Activated CD8-positive, alpha-beta memory T cell treated with anti-CD3 and anti-CD28 coated beads, Interleukin-2, amount 10 ng/mL, durations not matched to agents 7 days and 5 days (primary cell): ENCODE results near the gene RNF111. TPM values are rescaled to one million over a fixed set of nuclear protein-coding genes. Genes with fewer than 3 reads are reported as not detected.
"Not testable (repeated sequence)": the region's sequence is repeated elsewhere in the genome, so short reads cannot be mapped to it uniquely, and the experiment has no call there.

ENCODE experiments used
- ATAC-seq: fragments of 150-1000 bp; cut with Tn5 transposase; one replicate; pipeline ENCODE4 v1.10.0; 2021; ENCODE audit warnings: moderate library complexity
- CTCF ChIA-PET: fragments of 350-600 bp; sonication (Branson Sonifier 250); formaldehyde crosslinking; loops from one replicate; lab custom pipeline; 2021; ENCODE audit warnings: antibody characterized with exemption; lab: Charles Lee
- DNase-seq: peaks from one replicate; pipeline ENCODE4 v3.0.0-alpha.2; 2020
- H3K27ac Mint-ChIP-seq: one replicate; pipeline ENCODE4 v1.8.0; 2021; ENCODE audit warnings: mild to moderate bottlenecking, mixed read lengths
- H3K27me3 Mint-ChIP-seq: one replicate; pipeline ENCODE4 v1.8.0; 2021; ENCODE audit warnings: mixed read lengths
- H3K36me3 Mint-ChIP-seq: one replicate; pipeline ENCODE4 v1.8.0; 2021; ENCODE audit warnings: mild to moderate bottlenecking, mixed read lengths
- H3K4me1 Mint-ChIP-seq: one replicate; pipeline ENCODE4 v1.8.0; 2021; ENCODE audit warnings: mixed read lengths
- H3K4me3 Mint-ChIP-seq: one replicate; pipeline ENCODE4 v1.8.0; 2021; ENCODE audit warnings: mild to moderate bottlenecking, moderate library complexity, mixed read lengths
- H3K9me3 Mint-ChIP-seq: one replicate; pipeline ENCODE4 v1.8.0; 2022; ENCODE audit warnings: low read depth, mixed read lengths
- total RNA-seq, 2 experiments: library from RNA; stranded (reverse); gene quantifications; one replicate each; pipeline ENCODE4 v1.2.3, GENCODE V29; 2021

The RNF111 gene
- total RNA-seq, 2 experiments from 2014 or later: 39.7 to 39.8 TPM

GRCh38 chr15:59131969-59132562 is 144.6 kb downstream of the RNF111 start:
- peaks cover 69% of the 10 kb centered on the region for H3K36me3 Mint-ChIP-seq
- peaks cover 9% of the 10 kb centered on the region for H3K9me3 Mint-ChIP-seq
- H3K27ac Mint-ChIP-seq: no peak overlapping the region
- ATAC-seq: no peak
- no peak overlapping the region for H3K4me3 Mint-ChIP-seq
- H3K27me3 Mint-ChIP-seq: no peaks in the 10 kb centered on the region
- DNase-seq: no peak
- peaks cover 3% of the 10 kb centered on the region for H3K4me1 Mint-ChIP-seq
- CTCF ChIA-PET: interaction anchor here (1.3 kb wide), 1 partner anchor 397 kb away, joined by 3 read pairs; no protein-coding TSS in a partner anchor

DNA sequence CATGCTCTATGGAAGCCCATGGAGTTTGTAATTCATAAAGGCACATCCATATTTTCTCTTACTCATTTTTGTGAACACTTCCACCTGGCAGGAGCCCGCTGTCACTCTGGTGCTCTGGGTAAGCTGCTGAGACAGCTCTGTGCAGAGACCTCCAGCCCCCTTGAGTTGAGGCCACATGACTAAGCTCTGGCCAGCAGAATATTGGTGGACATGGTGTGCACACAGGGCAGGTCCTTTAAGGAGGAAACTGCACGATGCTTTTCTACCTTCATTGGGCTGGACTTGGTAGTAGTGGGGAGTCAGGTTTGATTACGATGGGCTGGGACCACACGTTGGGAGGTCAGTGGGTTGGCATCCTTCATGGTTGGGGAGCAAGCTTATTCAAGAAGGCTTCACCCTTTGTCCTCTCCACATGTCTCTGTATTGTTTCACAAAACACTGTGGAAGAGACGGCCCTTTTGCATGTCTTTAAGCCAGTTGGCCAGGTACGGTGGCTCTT is 146.5 kb downstream of the RNF111 start:
- peaks cover 4% of the 10 kb centered on the region for H3K9me3 Mint-ChIP-seq
- DNase-seq: no peak
- peaks cover 17% of the 10 kb centered on the region for H3K4me1 Mint-ChIP-seq
- H3K27ac Mint-ChIP-seq: no peak overlapping the region
- peaks cover 60% of the 10 kb centered on the region for H3K36me3 Mint-ChIP-seq
- ATAC-seq: no peak
- no peak overlapping the region for H3K4me3 Mint-ChIP-seq
- CTCF ChIA-PET: no interaction called here
- no peaks in the 10 kb centered on the region for H3K27me3 Mint-ChIP-seq

DNA sequence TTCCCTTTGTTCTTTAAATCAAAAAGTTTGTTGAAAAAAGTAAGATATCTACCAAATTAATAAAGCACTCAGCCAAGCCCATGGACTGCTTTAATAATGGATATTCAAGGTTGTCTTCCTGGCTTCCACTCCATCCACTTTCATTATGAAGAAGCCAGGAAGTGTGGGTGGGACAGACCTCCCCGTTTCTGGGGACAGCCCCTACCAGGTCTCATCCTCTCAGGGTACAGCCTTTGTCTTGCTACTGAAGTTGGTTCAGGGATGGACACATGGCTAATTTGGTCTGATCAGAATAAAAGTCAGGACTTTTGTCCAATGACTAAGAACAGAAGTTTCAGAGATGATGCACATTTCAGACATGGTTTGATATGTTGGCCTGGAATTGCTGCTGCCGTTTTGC is 150.1 kb downstream of the RNF111 start:
- Mint-ChIP-seq H3K4me1 (peaks cover 21% of the 10 kb centered on the region), H3K27me3 (no peaks in the 10 kb centered on the region), H3K27ac (peak overlapping the region; percentile 50), H3K36me3 (peaks cover 37% of the 10 kb centered on the region), H3K4me3 (no peak overlapping the region), H3K9me3 (no peaks in the 10 kb centered on the region)
- ATAC-seq (peak; percentile 45), DNase-seq (no peak)
- CTCF ChIA-PET: interaction anchor here (1.0 to 1.7 kb wide), 9 partner anchors 9 to 356 kb away, joined by 3 to 9 read pairs (median 4); partner anchors contain the start of gene RNF111

DNA sequence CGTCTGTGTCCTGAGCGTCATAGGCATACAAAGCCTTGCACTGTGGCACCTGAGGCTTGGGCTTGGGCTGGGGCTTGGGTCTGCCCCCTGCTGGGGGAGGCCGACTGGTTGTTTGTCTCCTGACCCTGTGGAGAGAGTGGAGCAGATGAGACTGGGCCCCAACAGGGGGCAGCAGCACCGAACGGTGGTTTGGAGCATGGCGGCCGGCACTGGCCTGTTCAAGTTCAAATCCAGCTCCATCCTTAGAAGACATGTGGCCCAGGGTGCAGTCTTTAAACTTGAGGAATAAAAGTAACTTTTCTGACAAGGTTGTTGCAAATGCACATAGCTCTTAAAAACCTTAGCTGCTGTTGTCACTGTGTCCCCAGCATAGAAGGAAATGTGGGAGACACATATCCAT is 150.8 kb downstream of the RNF111 start:
- ATAC-seq (peak; percentile 87), DNase-seq (peak; percentile 69)
- H3K27ac Mint-ChIP-seq: no peak overlapping the region
- H3K36me3 Mint-ChIP-seq: peaks cover 33% of the 10 kb centered on the region
- no peaks in the 10 kb centered on the region for H3K27me3 Mint-ChIP-seq
- H3K9me3 Mint-ChIP-seq: no peaks in the 10 kb centered on the region
- CTCF ChIA-PET: interaction anchor here (0.6 to 1.7 kb wide), 10 partner anchors 8 to 368 kb away, joined by 3 to 9 read pairs (median 4); partner anchors contain the start of gene RNF111
- H3K4me3 Mint-ChIP-seq: no peak overlapping the region
- H3K4me1 Mint-ChIP-seq: peaks cover 21% of the 10 kb centered on the region

GRCh38 chr15:59140422-59141226 is 153.2 kb downstream of the RNF111 start:
- CTCF ChIA-PET: interaction anchor here (1.3 kb wide), 1 partner anchor 361 kb away, joined by 3 read pairs; no protein-coding TSS in a partner anchor
- ATAC-seq (no peak), DNase-seq (no peak)
- Mint-ChIP-seq H3K4me3 (no peak overlapping the region), H3K9me3 (no peaks in the 10 kb centered on the region), H3K4me1 (peaks cover 21% of the 10 kb centered on the region), H3K27ac (no peak overlapping the region), H3K36me3 (peaks cover 22% of the 10 kb centered on the region), H3K27me3 (no peaks in the 10 kb centered on the region)

DNA sequence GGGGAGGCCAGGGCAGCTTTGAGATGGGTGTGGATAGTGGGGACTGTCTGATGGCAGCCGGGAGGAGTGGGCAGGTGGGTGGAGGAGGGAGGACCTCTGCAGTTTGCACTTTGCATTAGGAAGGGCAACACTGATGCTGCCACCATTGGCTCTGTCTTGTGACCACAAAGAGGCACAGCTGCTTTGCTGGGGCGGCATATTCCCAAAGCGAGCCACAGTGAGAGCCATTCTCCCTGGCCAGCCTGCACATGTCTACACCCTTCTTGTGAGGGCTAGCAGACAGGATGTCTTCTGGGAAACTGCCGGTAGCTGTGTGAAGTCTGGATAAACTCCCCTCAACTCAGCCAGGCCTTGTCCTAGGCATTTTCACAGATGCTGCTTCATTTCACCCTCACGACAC is 155.8 kb downstream of the RNF111 start:
- CTCF ChIA-PET: interaction anchor here (0.8 to 1.1 kb wide), 2 partner anchors 10 to 386 kb away, joined by 3 read pairs; no protein-coding TSS in a partner anchor
- Mint-ChIP-seq H3K36me3 (peaks cover 15% of the 10 kb centered on the region), H3K27me3 (no peaks in the 10 kb centered on the region), H3K4me1 (peaks cover 9% of the 10 kb centered on the region), H3K9me3 (no peaks in the 10 kb centered on the region), H3K27ac (no peak overlapping the region), H3K4me3 (no peak overlapping the region)
- DNase-seq: no peak
- ATAC-seq: no peak

DNA sequence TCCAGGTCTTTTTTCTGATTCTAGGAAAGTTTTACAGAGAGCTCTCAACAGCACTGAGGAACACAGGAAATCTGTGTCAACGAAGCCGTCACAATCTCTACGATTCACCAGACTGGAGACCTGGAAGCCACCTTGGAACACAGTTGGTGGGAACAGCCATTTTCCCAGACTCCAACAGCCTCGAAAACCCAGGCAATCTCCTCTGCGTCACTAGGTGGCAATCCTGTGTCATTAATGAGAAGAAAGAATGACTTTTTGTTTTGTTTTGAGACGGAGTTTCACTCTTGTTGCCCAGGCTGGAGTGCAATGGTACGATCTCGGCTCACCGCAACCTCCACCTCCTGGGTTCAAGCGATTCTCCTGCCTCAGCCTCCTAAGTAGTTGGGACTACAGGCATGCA is 157.1 kb downstream of the RNF111 start:
- CTCF ChIA-PET: interaction anchor here (1.1 kb wide), 1 partner anchor 9 kb away, joined by 3 read pairs; no protein-coding TSS in a partner anchor
- not testable (repeated sequence) for H3K4me3 Mint-ChIP-seq, H3K27me3 Mint-ChIP-seq, H3K4me1 Mint-ChIP-seq, H3K36me3 Mint-ChIP-seq, H3K9me3 Mint-ChIP-seq, H3K27ac Mint-ChIP-seq, DNase-seq, ATAC-seq

Other genes starting within 250 kb of the RNF111 start
- gene ADAM10, start 238.0 kb upstream of the RNF111 start, total RNA-seq: 100 to 1,000 TPM; 141 to 151 TPM
- gene MINDY2, start 216.4 kb upstream of the RNF111 start, total RNA-seq: 10 to 100 TPM; 12.0 to 16.9 TPM
- gene SLTM, start 54.0 kb upstream of the RNF111 start, total RNA-seq: 100 to 1,000 TPM; 128 to 132 TPM
- 10 to 100 TPM; 95.3 to 97.0 TPM for gene CCNB2, start 117.5 kb downstream of the RNF111 start, total RNA-seq
- gene LDHAL6B, start 219.2 kb downstream of the RNF111 start, total RNA-seq: not detected